ENCODE data around the gene PCDHA6.
"Not testable (repeated sequence)": the region's sequence is repeated elsewhere in the genome, so short reads cannot be mapped to it uniquely, and the experiment has no call there.

Gene PCDHA6

GRCh38 chr5:140822969-140823368, 4.8 kb upstream of the PCDHA6 start:
- FAIRE-seq = not testable (repeated sequence)

GRCh38 chr5:140823475-140823874, 4.3 kb upstream of the PCDHA6 start:
- no peak for FAIRE-seq

GRCh38 chr5:140828362-140828737, 590 bp downstream of the PCDHA6 start:
- FAIRE-seq = no peak

DNA sequence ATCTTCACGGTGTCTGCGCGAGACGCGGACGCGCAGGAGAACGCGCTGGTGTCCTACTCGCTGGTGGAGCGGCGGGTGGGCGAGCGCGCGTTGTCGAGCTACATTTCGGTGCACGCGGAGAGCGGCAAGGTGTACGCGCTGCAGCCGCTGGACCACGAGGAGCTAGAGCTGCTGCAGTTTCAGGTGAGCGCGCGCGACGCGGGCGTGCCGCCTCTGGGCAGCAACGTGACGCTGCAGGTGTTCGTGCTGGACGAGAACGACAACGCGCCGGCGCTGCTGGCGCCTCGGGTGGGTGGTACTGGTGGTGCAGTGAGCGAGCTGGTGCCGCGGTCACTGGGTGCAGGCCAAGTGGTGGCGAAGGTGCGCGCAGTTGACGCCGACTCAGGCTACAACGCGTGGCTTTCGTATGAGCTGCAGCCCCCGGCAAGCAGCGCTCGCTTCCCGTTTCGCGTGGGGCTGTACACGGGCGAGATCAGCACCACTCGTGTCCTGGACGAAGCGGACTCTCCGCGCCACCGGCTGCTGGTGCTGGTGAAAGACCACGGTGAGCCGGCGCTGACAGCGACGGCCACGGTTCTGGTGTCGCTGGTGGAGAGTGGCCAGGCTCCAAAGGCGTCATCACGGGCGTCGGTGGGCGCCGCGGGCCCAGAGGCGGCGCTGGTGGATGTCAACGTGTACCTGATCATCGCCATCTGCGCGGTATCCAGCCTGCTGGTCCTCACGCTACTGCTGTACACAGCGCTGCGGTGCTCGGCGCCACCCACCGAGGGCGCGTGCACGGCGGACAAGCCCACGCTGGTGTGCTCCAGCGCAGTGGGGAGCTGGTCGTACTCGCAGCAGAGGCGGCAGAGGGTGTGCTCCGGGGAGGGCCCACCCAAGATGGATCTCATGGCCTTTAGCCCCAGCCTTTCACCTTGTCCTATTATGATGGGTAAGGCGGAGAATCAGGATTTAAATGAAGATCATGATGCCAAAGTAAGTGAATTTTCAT, 2.0 kb downstream of the PCDHA6 start:
- FAIRE-seq = not testable (repeated sequence)

DNA sequence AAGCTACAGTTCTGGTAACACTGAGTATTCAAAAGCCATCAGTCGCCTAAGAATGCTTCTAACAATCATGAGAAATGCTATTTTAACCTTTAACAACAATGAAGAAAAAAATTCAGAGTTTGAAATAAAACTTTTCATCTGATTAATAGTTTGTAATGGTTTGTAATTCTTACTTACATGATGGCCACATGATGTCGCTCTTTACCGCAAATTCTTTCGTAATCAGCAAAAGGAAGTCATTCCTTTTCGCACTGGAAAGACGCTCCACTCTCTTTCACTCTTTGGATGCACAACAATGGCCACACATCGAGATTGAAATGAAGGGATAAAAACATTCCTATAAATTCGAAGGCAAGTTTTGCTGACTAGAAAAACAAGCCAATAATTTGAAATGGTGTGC, 6.2 kb downstream of the PCDHA6 start, which contains the start of gene PCDHA7:
PCDHA7 (plus strand) TSS at position 277 of the 400 bp plus-strand sequence; CDS start at position 392, 115 bp downstream.
- peak; percentile 85 for FAIRE-seq

DNA sequence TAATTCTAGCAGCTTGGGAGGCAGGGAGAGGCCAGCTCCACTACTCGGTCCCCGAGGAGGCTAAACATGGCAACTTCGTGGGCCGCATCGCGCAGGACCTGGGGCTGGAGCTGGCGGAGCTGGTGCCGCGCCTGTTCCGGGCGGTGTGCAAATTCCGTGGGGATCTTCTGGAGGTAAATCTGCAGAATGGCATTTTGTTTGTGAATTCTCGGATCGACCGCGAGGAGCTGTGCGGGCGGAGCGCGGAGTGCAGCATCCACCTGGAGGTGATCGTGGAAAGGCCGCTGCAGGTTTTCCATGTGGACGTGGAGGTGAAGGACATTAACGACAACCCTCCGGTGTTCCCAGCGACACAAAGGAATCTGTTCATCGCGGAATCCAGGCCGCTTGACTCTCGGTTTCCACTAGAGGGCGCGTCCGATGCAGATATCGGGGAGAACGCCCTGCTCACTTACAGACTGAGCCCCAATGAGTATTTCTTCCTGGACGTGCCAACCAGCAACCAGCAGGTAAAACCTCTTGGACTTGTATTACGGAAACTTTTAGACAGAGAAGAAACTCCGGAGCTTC, 6.8 kb downstream of the PCDHA6 start:
- FAIRE-seq = not testable (repeated sequence)

- FAIRE-seq = no peak
Measured at GRCh38 chr5:140835622-140836510, 8.1 kb downstream of the PCDHA6 start.

GRCh38 chr5:140840978-140841962, 13.5 kb downstream of the PCDHA6 start, which contains the start of gene PCDHA8:
Gene PCDHA8, plus strand, starts transcription at chr5:140841187. Its CDS starts 135 bp downstream, at chr5:140841322.
- no peak for FAIRE-seq

GRCh38 chr5:140842798-140843733, 15.3 kb downstream of the PCDHA6 start:
- no peak for FAIRE-seq

DNA sequence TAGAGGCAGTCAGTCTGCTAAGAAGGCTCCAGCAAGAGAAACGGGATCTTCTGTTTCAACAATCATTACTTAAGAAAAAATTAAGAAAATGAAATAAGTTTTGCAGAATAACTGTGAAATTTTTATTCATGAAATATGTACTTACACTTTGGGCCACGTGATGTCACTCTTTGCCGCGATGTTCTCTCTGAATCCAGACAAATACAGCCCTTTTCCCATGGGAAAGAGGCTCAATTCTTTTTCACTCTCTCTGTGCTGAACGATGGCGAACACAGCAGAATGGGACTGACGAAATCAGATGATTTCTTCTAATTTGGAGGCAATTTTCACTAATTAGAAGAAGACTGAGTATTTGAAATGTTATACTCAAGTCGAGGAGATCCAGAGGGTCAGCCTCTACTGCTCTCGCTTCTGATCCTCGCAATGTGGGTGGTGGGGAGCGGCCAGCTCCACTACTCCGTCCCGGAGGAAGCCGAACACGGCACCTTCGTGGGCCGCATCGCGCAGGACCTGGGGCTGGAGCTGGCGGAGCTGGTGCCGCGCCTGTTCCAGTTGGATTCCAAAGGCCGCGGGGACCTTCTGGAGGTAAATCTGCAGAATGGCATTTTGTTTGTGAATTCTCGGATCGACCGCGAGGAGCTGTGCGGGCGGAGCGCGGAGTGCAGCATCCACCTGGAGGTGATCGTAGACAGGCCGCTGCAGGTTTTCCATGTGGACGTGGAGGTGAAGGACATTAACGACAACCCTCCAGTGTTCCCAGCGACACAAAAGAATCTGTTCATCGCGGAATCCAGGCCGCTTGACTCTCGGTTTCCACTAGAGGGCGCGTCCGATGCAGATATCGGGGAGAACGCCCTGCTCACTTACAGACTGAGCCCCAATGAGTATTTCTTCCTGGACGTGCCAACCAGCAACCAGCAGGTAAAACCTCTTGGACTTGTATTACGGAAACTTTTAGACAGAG, 20.7 kb downstream of the PCDHA6 start, which contains the start of gene PCDHA9:
PCDHA9 (plus strand) TSS at position 244 of the 964 bp plus-strand sequence; CDS start at position 358, 114 bp downstream.
- FAIRE-seq = not testable (repeated sequence)

- FAIRE-seq = not testable (repeated sequence)
Measured at GRCh38 chr5:140849831-140850634, 22.3 kb downstream of the PCDHA6 start.

DNA sequence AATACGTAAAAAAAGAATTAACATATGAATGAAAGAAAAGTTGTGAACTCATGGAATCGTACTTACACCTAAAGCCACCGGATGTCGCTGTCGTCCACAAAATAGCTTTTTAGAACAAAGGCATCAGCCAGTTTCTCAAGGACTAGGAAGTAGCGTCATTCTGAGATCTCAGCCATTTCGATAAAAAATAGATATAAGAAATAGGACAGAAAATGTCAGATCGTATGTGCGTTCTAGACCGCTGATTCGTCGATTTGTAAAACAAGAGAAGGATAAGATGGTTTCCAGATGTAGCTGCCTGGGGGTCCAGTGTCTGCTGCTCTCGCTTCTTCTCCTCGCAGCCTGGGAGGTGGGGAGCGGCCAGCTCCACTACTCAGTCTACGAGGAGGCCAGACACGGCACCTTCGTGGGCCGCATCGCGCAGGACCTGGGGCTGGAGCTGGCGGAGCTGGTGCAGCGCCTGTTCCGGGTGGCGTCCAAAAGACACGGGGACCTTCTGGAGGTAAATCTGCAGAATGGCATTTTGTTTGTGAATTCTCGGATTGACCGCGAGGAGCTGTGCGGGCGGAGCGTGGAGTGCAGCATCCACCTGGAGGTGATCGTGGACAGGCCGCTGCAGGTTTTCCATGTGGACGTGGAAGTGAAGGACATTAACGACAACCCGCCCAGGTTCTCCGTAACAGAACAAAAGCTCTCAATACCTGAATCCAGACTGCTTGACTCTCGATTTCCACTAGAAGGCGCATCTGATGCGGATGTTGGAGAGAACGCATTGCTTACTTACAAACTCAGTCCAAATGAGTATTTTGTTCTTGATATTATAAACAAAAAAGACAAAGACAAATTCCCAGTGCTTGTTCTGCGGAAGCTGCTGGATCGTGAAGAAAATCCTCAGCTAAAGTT, 28.3 kb downstream of the PCDHA6 start, which contains the start of gene PCDHA10:
PCDHA10 (plus strand) TSS at position 126 of the 903 bp plus-strand sequence; CDS start at position 278, 152 bp downstream.
- FAIRE-seq = peak; percentile 88

- no peak for FAIRE-seq
Measured at GRCh38 chr5:140857177-140857986, 29.6 kb downstream of the PCDHA6 start.

DNA sequence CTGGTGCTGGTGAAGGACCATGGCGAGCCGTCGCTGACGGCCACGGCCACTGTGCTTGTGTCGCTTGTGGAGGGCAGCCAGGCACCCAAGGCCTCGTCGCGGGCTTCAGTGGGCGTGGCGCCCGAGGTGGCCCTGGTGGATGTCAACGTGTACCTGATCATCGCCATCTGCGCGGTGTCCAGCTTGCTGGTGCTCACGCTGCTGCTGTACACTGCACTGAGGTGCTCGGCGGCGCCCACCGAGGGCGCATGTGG, 30.2 kb downstream of the PCDHA6 start:
- FAIRE-seq = no peak

GRCh38 chr5:140862441-140863295, 34.9 kb downstream of the PCDHA6 start:
- no peak for FAIRE-seq
